HL-60 (cell line): Measurements from ENCODE around the gene YWHAQ.
"Not testable (repeated sequence)": the region's sequence is repeated elsewhere in the genome, so short reads cannot be mapped to it uniquely, and the experiment has no call there.

Source experiments
- DNase-seq, 2 experiments: peaks; one replicate each; pipeline ENCODE4 v3.0.0-alpha.2; 2010 to 2020; ENCODE audit warnings: low read depth in 1 of 2, low spot score in 1 of 2
- H3K27ac ChIP-seq: fragments of 250-450 bp; sonication (Bioruptor Pico); replicated peaks from 2 replicates; pipeline ENCODE4 v1.5.1; 2020; ENCODE audit warnings: mild to moderate bottlenecking, moderate library complexity
- H3K27me3 ChIP-seq: fragments of 250-450 bp; sonication (Bioruptor Pico); 2 replicates; pipeline ENCODE4 v1.5.1; 2021; ENCODE audit warnings: mild to moderate bottlenecking, moderate library complexity; ENCODE audit not compliant: insufficient read depth, poor library complexity, severe bottlenecking
- H3K4me3 ChIP-seq: replicated peaks from 2 replicates; pipeline ENCODE4 v1.5.1; 2011; ENCODE audit warnings: mild to moderate bottlenecking, control low read depth, low read length; ENCODE audit not compliant: insufficient read depth
- GABPA ChIP-seq: IDR thresholded peaks from 2 replicates; pipeline ENCODE4 v1.6.1; 2012; ENCODE audit warnings: low read depth
- POLR2AphosphoS5 ChIP-seq: IDR thresholded peaks from 2 replicates; pipeline ENCODE4 v1.6.1; 2012; ENCODE audit warnings: low read depth
- SPI1 ChIP-seq: IDR thresholded peaks from 2 replicates; pipeline ENCODE4 v1.6.1; 2012; ENCODE audit warnings: low read depth, mild to moderate bottlenecking, borderline replicate concordance
- TF ChIP-seq, protein P1 (sequence below): IDR thresholded peaks from one replicate; pipeline ENCODE4 v1.5.1; 2011; ENCODE audit warnings: low read length, control low read depth, inconsistent platforms; ENCODE audit not compliant: insufficient read depth
- TF ChIP-seq, protein P2 (sequence below): IDR thresholded peaks from 2 replicates; pipeline ENCODE4 v1.6.1; 2012; ENCODE audit warnings: low read depth; ENCODE audit not compliant: insufficient replicate concordance

The YWHAQ gene

DNA sequence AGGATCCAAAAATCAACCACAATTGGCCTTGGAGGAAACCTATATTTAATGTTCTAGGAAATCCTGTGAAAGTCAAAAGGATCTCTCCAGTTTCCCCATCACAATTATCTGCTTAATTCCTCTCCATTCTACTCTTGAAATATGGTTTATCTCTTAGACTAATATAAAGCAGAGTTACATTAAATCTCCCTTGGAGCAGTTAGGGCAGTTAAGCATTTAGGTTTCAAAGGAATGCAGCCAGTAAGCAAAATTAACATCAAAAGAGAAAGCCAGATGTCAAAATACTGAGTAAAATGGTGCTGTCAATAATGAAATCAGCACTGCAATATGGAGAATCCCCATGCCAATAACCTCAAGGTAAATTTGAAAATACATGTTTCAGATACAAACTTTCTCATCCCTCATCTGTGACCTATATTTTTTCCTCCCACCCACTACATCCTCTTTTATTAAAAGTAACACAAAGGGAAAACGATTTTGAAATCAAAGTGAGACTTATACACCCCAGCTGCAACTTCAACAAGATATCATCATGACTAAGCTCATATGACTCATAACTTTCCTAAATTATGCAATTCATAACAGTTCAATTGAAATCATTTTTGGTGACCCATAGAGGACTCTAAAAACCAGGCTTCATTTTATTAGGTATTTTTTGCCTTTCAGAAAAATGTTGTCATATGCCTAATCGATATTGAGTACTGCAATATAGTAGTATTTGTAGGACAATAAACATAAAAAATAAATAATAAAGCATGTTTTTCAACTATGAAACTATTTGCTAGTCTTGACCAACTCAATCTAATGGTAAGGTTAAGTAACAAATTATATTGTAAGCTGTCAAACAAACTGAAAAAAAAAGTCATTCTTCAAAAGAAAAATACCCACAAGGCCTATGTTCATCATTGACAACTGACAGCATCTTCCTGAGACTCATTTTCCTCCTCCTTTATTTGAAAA lies 78.3 kb downstream of the YWHAQ start:
- Histone ChIP-seq H3K4me3 (no peak overlapping the region), H3K27me3 (no peaks in the 10 kb centered on the region), H3K27ac (peak overlapping the region; percentile 37)
- TF ChIP-seq POLR2AphosphoS5, result peak; percentile 62; the same call in 1 of the 2 replicates
- TF ChIP-seq, protein P1, sequence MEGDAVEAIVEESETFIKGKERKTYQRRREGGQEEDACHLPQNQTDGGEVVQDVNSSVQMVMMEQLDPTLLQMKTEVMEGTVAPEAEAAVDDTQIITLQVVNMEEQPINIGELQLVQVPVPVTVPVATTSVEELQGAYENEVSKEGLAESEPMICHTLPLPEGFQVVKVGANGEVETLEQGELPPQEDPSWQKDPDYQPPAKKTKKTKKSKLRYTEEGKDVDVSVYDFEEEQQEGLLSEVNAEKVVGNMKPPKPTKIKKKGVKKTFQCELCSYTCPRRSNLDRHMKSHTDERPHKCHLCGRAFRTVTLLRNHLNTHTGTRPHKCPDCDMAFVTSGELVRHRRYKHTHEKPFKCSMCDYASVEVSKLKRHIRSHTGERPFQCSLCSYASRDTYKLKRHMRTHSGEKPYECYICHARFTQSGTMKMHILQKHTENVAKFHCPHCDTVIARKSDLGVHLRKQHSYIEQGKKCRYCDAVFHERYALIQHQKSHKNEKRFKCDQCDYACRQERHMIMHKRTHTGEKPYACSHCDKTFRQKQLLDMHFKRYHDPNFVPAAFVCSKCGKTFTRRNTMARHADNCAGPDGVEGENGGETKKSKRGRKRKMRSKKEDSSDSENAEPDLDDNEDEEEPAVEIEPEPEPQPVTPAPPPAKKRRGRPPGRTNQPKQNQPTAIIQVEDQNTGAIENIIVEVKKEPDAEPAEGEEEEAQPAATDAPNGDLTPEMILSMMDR, result no peak
- TF ChIP-seq GABPA, result peak; percentile 41; the same call in 1 of the 2 replicates
- DNase-seq, result peak; percentile 32 to 91

DNA sequence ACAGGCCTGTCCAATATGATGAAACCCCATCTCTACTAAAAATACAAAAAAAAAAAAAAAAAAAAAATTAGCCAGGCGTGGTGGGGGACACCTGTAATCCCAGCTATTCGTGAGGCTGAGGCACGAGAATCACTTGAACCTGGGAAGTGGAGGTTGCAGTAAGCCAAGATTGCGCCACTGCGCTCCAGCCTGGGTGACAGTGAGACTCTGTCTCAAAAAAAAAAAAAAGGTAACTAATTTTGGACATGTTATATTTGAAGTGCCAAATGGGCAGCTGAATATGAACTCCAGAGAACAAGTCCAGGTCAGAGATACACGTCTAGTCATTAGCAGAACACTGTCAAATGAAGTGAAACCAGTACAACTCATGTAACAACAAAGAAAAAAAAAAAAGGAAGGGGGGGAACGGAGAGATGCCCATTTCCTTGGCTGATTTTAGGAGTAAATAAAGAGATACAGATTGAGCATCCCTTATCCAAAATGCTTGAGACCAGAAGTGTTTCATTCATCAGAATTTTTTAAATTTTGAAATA lies 79.9 kb downstream of the YWHAQ start:
- peak in 1 of 2 experiments; percentile 22 for DNase-seq
- H3K4me3 ChIP-seq, H3K27ac ChIP-seq, H3K27me3 ChIP-seq: not testable (repeated sequence)

DNA sequence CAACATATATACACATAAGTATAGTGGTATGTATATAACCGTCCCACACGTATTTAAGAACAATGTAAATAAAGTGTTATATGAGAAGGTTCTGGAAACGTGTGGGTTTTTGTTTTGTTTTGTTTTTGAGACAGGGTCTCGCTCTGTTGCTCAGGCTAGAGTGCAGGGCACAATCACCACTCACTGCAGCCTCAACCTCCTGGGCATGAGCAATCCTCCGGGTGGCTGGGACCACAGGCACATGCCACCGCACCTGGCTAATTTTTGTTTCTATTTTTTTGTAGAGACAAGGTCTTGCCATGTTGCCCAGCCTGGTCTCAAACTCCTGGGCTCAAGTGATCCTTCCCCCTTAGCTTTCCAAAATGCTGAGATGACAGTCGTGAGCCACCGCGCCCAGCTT lies 81.4 kb downstream of the YWHAQ start:
- DNase-seq, result no peak
- no peak for TF ChIP-seq POLR2AphosphoS5
- no peak for TF ChIP-seq SPI1
- Histone ChIP-seq H3K27me3 (no peaks in the 10 kb centered on the region), H3K4me3 (no peak overlapping the region), H3K27ac (no peak overlapping the region)

DNA sequence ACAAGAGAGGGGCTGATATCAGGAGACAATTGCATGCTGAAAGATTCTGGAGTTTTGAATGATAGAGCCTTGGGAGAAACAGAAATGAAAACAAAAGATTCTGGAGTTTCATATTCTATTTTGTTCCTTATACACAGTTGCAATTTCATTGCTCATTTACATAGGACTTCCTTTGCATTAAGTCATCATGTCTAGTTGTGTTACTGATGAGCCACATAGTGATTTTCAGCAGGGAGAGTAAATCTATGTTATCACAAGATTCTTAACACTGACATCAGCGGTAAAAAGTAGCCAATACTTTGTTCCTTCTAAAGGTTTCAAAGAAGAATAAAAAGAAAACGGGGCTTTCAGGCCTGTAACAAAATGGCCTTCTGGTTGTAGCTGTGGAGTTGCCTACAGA lies 82.3 kb downstream of the YWHAQ start:
- TF ChIP-seq GABPA, result no peak
- no peak for TF ChIP-seq SPI1
- TF ChIP-seq POLR2AphosphoS5, result no peak
- TF ChIP-seq, protein P1, result no peak
- TF ChIP-seq, protein P2, sequence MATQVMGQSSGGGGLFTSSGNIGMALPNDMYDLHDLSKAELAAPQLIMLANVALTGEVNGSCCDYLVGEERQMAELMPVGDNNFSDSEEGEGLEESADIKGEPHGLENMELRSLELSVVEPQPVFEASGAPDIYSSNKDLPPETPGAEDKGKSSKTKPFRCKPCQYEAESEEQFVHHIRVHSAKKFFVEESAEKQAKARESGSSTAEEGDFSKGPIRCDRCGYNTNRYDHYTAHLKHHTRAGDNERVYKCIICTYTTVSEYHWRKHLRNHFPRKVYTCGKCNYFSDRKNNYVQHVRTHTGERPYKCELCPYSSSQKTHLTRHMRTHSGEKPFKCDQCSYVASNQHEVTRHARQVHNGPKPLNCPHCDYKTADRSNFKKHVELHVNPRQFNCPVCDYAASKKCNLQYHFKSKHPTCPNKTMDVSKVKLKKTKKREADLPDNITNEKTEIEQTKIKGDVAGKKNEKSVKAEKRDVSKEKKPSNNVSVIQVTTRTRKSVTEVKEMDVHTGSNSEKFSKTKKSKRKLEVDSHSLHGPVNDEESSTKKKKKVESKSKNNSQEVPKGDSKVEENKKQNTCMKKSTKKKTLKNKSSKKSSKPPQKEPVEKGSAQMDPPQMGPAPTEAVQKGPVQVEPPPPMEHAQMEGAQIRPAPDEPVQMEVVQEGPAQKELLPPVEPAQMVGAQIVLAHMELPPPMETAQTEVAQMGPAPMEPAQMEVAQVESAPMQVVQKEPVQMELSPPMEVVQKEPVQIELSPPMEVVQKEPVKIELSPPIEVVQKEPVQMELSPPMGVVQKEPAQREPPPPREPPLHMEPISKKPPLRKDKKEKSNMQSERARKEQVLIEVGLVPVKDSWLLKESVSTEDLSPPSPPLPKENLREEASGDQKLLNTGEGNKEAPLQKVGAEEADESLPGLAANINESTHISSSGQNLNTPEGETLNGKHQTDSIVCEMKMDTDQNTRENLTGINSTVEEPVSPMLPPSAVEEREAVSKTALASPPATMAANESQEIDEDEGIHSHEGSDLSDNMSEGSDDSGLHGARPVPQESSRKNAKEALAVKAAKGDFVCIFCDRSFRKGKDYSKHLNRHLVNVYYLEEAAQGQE, result no peak
- no peak for DNase-seq
- Histone ChIP-seq H3K27me3 (no peaks in the 10 kb centered on the region), H3K27ac (no peak overlapping the region), H3K4me3 (no peak overlapping the region)

DNA sequence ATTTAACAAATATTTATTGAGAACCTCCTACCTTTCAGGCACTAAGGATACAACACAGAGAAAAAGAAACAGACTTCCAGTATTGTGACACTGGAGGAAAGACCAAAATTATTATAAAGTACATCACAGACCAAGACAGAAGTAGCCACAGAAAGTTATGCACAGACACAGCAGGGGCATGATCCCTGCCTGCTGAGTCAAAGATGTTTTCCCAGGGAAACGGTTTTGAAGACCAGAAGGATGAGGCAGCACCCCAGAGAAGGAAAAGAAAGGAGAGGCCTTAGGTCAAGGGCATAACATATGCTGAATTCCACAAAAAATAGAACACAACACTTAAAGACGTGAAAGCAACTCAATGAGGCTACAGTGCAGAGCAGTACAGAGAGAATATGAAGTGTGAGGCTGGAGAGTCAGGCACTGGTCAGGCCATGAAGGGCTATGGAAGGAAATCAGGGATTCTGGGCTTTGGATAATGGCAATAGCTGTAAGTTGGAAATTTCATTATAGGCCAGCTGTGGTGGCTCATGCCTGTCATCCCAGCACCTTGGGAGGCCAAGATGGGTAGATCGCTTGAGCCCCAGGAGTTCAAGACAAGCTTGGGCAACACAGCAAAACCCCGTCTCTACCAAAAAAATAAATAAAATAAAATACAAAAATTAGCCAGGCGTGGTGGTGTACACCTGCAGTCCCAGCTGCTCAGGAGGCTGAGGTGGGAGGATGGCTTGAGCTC lies 83.4 kb downstream of the YWHAQ start:
- no peak overlapping the region for H3K27ac ChIP-seq
- H3K27me3 ChIP-seq, result no peaks in the 10 kb centered on the region
- H3K4me3 ChIP-seq, result no peak overlapping the region
- TF ChIP-seq, protein P1, result no peak
- TF ChIP-seq POLR2AphosphoS5, result no peak
- no peak for TF ChIP-seq SPI1
- TF ChIP-seq, protein P2, result no peak
- no peak for TF ChIP-seq GABPA
- DNase-seq, result no peak
